Spleen (tissue), 11 donors: Measurements from ENCODE around the gene SCRN1. TPM values are rescaled to one million over a fixed set of nuclear protein-coding genes. Genes with fewer than 3 reads are reported as not detected.

ENCODE experiments used
- DNase-seq: peaks from one replicate; pipeline ENCODE4 v3.0.0-alpha.2; 2020
- H3K27ac ChIP-seq, 8 donors: fragments of 200-600 bp; sonication (generic) in 7 of 8; 1 replicate in 4 of 8; 2 replicates in 4 of 8; pipeline versions ENCODE4 v1.5.0 to v1.8.0; 2016 to 2021; ENCODE audit warnings: inconsistent platforms in 4 of 8, mild to moderate bottlenecking in 4 of 8, moderate library complexity in 1 of 8
- H3K27me3 ChIP-seq, 7 donors: fragments of 200-600 bp; sonication (generic) in 6 of 7; replicated peaks in 1 of 7; 1 replicate in 4 of 7; 2 replicates in 3 of 7; pipeline versions ENCODE4 v1.5.0 to v1.8.0; 2016 to 2021; ENCODE audit warnings: inconsistent platforms in 3 of 7, mild to moderate bottlenecking in 1 of 7
- H3K36me3 ChIP-seq, 6 donors: fragments of 200-600 bp; sonication (generic) in 5 of 6; 1 replicate in 4 of 6; 2 replicates in 2 of 6; pipeline versions ENCODE4 v1.5.0 to v1.8.0; 2016 to 2021; ENCODE audit warnings: inconsistent platforms in 2 of 6
- H3K4me1 ChIP-seq, 6 donors: fragments of 200-600 bp; sonication (generic) in 5 of 6; 1 replicate in 3 of 6; 2 replicates in 3 of 6; pipeline versions ENCODE4 v1.5.0 to v1.8.0; 2016 to 2021; ENCODE audit warnings: inconsistent platforms in 3 of 6
- H3K4me3 ChIP-seq, 8 donors: fragments of 200-600 bp; sonication (generic) in 7 of 8; 1 replicate in 4 of 8; 2 replicates in 4 of 8; pipeline versions ENCODE4 v1.5.0 to v1.8.0; 2016 to 2021; ENCODE audit warnings: inconsistent platforms in 4 of 8, mild to moderate bottlenecking in 4 of 8, moderate library complexity in 2 of 8
- H3K9me3 ChIP-seq, 8 donors: fragments of 200-600 bp; sonication (generic) in 7 of 8; 1 replicate in 4 of 8; 2 replicates in 4 of 8; pipeline versions ENCODE4 v1.5.0 to v1.8.0; 2016 to 2021; ENCODE audit warnings: inconsistent platforms in 4 of 8
- POLR2A ChIP-seq, 3 donors: fragments of 450-650 bp; IDR thresholded peaks; one replicate each; pipeline ENCODE4 v1.5.1; 2017; ENCODE audit warnings: antibody characterized with exemption in 3 of 3, mild to moderate bottlenecking in 1 of 3
- POLR2AphosphoS5 ChIP-seq, 3 donors: sonication (generic); formaldehyde crosslinking; IDR thresholded peaks; one replicate each; pipeline ENCODE4 v1.5.1; 2017; ENCODE audit warnings: antibody characterized with exemption in 3 of 3
- WGBS, 5 donors: extraction: QIAGEN DNeasy Blood & Tissue Kit in 3 of 5; methylation state at CpG; one replicate each; pipeline versions ENCODE4 v1.1.5 to v1.1.7; 2013 to 2018; 5-methylcytosine and 5-hydroxymethylcytosine counted together
- intact Hi-C: fragments of 100-400 bp; cut with DNase I; formaldehyde crosslinking; loops from one replicate; pipeline ENCODE4 v1.15.0; 2023; ENCODE audit warnings: low total_unique reads
- polyA plus RNA-seq, 3 donors: library from polyadenylated mRNA; stranded (reverse); fragments of 200-250 nt; gene quantifications; one replicate each; pipeline ENCODE4 v1.2.1, GENCODE V29; 2013
- total RNA-seq, 7 donors: library from RNA; depleted of rRNA in 3 of 7; stranded (reverse); fragments of >200 nt in 3 of 7; fragmentation: NEBNext Ultra II Directional in 4 of 7; extraction: Animal tissue kit (Norgen Biotek cat#: 25700) in 4 of 7; gene quantifications; one replicate each; pipeline versions ENCODE4 v1.1.0 to v1.2.1, GENCODE V29; 2016 to 2021
- TF ChIP-seq, protein P1 (sequence below), 11 experiments: fragments of 200-600 bp in 7 of 11; fragments of 450-650 bp in 4 of 11; sonication (generic) in 4 of 11; IDR thresholded peaks in 8 of 11; conservative IDR thresholded peaks in 3 of 11; 1 replicate in 7 of 11; 2 replicates in 4 of 11; pipeline versions ENCODE4 v1.4.0 to v1.8.0; 2016 to 2021; ENCODE audit warnings: antibody characterized with exemption in 11 of 11, inconsistent platforms in 4 of 11, mild to moderate bottlenecking in 1 of 11
- donor health status: healthy with polysubstance abuse.
- donor health status: DM: no; HTN: no; CAD: no; lungs with moderate emphysema.
- donor health status: DM: no; HTN: no; CAD: no.
- donor health status: Bipolar disorder and iron deficiency.
- donor health status: healthy.
- donor health status: DM: no; HTN: no; CAD: no.
- donor health status: DM: yes; HTN: yes; CAD: no.

The SCRN1 gene
- total and polyA plus RNA-seq, 10 donors: 5.4 to 27.8 (median 16.4) TPM

DNA sequence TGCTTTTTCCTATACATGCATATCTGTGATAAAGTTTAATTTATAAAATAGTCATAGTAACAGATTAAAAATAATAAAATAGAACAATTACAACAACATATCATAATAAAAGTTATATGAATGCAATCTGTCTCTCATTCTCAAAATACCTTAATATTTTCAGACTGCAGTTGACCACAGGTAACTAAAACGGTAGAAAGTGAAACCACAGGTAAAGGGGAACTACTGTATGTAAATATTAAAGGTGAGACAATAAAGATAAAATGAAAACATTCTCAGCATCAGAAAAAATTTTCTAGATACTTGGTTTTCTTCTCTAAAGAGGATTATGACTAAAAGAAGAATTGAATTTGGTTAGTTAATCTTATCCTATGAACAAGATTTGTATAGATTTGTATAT lies 30.9 kb upstream of the SCRN1 start:
- no peak overlapping the region for H3K27ac ChIP-seq
- H3K27me3 ChIP-seq: no peaks in the 10 kb centered on the region
- peaks cover 11 to 33% (median 15%) of the 10 kb centered on the region in 6 donors for H3K4me1 ChIP-seq
- WGBS, 5 donors: 20 to 47% (median 32%) methylated on average over 1 of the region's 1 CpG
- intact Hi-C loops: no loop called here
- H3K36me3 ChIP-seq: peaks cover 0 to 30% (median 3%) of the 10 kb centered on the region in 6 donors
- H3K9me3 ChIP-seq: no peaks in the 10 kb centered on the region
- TF ChIP-seq, protein P1, sequence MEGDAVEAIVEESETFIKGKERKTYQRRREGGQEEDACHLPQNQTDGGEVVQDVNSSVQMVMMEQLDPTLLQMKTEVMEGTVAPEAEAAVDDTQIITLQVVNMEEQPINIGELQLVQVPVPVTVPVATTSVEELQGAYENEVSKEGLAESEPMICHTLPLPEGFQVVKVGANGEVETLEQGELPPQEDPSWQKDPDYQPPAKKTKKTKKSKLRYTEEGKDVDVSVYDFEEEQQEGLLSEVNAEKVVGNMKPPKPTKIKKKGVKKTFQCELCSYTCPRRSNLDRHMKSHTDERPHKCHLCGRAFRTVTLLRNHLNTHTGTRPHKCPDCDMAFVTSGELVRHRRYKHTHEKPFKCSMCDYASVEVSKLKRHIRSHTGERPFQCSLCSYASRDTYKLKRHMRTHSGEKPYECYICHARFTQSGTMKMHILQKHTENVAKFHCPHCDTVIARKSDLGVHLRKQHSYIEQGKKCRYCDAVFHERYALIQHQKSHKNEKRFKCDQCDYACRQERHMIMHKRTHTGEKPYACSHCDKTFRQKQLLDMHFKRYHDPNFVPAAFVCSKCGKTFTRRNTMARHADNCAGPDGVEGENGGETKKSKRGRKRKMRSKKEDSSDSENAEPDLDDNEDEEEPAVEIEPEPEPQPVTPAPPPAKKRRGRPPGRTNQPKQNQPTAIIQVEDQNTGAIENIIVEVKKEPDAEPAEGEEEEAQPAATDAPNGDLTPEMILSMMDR (IDR thresholded peaks at IDR 0.05 in 8 of 11, conservative IDR thresholded peaks at IDR 0.05 in 3 of 11): no peak
- TF ChIP-seq POLR2A (IDR thresholded peaks at IDR 0.05) (no peak), POLR2AphosphoS5 (IDR thresholded peaks at IDR 0.05) (no peak)
- H3K4me3 ChIP-seq: no peak overlapping the region
- no peak for DNase-seq

DNA sequence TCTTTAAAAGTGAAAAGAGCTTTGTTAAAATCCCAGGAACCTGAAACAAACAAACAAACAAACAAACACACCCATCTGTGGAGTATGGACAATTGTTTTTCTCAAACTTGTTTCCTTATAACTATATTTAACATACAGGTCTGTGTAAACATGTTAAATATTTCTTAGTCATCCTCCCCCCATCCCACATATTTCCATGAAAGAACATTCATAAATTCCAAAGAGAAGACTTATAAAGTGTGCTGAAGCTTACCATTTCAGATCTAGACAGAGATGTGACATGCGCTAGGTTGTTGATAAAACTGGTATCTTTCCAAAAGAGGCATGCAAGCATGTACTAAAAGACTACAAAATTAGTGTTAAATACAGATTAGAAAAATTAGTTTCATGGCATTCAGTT lies 30.4 kb upstream of the SCRN1 start:
- intact Hi-C loops: no loop called here
- TF ChIP-seq, protein P1 (IDR thresholded peaks at IDR 0.05 in 8 of 11, conservative IDR thresholded peaks at IDR 0.05 in 3 of 11): no peak
- TF ChIP-seq POLR2A (IDR thresholded peaks at IDR 0.05): no peak
- no peak for TF ChIP-seq POLR2AphosphoS5 (IDR thresholded peaks at IDR 0.05)
- Histone ChIP-seq H3K4me1 (peaks cover 5 to 27% (median 9%) of the 10 kb centered on the region in 6 donors), H3K27me3 (no peaks in the 10 kb centered on the region), H3K27ac (no peak overlapping the region), H3K9me3 (no peaks in the 10 kb centered on the region), H3K4me3 (no peak overlapping the region), H3K36me3 (peaks cover 0 to 33% (median 4%) of the 10 kb centered on the region in 6 donors)
- WGBS, 5 donors: 98 to 100% (median 98%) methylated on average over 1 of the region's 1 CpG
- DNase-seq: no peak

DNA sequence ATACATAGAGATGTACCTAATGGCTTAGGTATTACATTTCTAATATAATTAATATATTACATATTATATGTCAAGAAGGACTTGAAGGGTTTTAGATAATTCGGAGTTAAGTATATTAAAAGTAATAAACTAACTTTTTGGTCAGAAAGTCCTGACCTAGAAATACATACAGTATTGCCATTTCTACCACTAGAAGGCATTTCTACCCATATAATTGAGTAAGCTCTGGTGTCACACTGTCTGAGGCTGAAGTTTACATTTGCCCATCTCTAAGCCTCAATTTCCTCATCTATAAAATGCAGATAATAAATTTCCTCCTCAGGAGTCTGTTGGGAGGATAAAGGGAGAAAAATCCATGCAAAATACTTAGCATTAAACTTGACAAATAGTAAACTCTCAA lies 29.8 kb upstream of the SCRN1 start:
- 80 to 100% (median 93%) methylated on average over 1 of the region's 1 CpG for WGBS, 5 donors
- H3K27ac ChIP-seq: no peak overlapping the region
- TF ChIP-seq POLR2A (IDR thresholded peaks at IDR 0.05): no peak
- TF ChIP-seq, protein P1 (IDR thresholded peaks at IDR 0.05 in 8 of 11, conservative IDR thresholded peaks at IDR 0.05 in 3 of 11): no peak
- no peak for TF ChIP-seq POLR2AphosphoS5 (IDR thresholded peaks at IDR 0.05)
- no peaks in the 10 kb centered on the region for H3K9me3 ChIP-seq
- intact Hi-C loops: no loop called here
- H3K4me3 ChIP-seq: no peak overlapping the region
- H3K36me3 ChIP-seq: peaks cover 0 to 39% (median 8%) of the 10 kb centered on the region in 6 donors
- no peaks in the 10 kb centered on the region for H3K27me3 ChIP-seq
- H3K4me1 ChIP-seq: peaks cover 0 to 21% (median 3%) of the 10 kb centered on the region in 6 donors
- no peak for DNase-seq

DNA sequence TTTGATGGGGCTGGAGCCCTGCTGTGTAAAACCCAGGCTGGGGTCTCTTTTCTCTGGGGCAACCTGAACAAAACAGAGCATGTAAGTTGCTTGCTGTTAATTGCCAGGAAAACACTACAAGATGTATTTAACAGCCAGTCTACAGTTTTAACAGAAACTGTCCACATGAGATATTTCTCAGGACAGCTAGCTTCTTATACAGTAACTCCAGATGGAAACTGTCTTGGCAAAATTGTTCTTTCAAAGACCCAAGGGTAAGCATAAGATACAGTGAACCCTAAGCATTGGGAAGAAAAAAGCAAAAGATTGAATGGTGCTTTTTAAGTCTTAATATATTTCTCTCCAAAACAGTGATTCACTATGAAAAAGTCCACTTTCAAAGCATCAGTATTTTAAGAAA lies 28.9 kb upstream of the SCRN1 start:
- TF ChIP-seq, protein P1 (IDR thresholded peaks at IDR 0.05 in 8 of 11, conservative IDR thresholded peaks at IDR 0.05 in 3 of 11): no peak
- no peak for TF ChIP-seq POLR2A (IDR thresholded peaks at IDR 0.05)
- TF ChIP-seq POLR2AphosphoS5 (IDR thresholded peaks at IDR 0.05): no peak
- Histone ChIP-seq H3K36me3 (peaks cover 0 to 48% (median 13%) of the 10 kb centered on the region in 6 donors), H3K9me3 (no peaks in the 10 kb centered on the region), H3K4me1 (peaks cover 0 to 12% (median 2%) of the 10 kb centered on the region in 6 donors), H3K27me3 (no peaks in the 10 kb centered on the region), H3K4me3 (no peak overlapping the region), H3K27ac (no peak overlapping the region)
- intact Hi-C loops: no loop called here
- DNase-seq: no peak
